ENCODE measurements around the gene SCUBE1.

The SCUBE1 gene

GRCh38 chr22:43325176-43325575 lies 18.0 kb downstream of the SCUBE1 start:
- DNase-seq = no peak

GRCh38 chr22:43320943-43321900 lies 21.9 kb downstream of the SCUBE1 start:
- DNase-seq = no peak

- DNase-seq = no peak
Observed at GRCh38 chr22:43319661-43320486, 23.3 kb downstream of the SCUBE1 start.

- DNase-seq = no peak
Observed at GRCh38 chr22:43317239-43317638, 25.9 kb downstream of the SCUBE1 start.

- no peak for DNase-seq
Observed at GRCh38 chr22:43315687-43316217, 27.4 kb downstream of the SCUBE1 start.

- no peak for DNase-seq
Observed at GRCh38 chr22:43314611-43315010, 28.6 kb downstream of the SCUBE1 start.

- no peak for DNase-seq
Observed at GRCh38 chr22:43313890-43314474, 29.2 kb downstream of the SCUBE1 start.

GRCh38 chr22:43313244-43313889 lies 29.8 kb downstream of the SCUBE1 start:
- no peak for DNase-seq

GRCh38 chr22:43312608-43313007 lies 30.6 kb downstream of the SCUBE1 start:
- DNase-seq = no peak

GRCh38 chr22:43310798-43311197 lies 32.4 kb downstream of the SCUBE1 start:
- DNase-seq = no peak

GRCh38 chr22:43310311-43310710 lies 32.9 kb downstream of the SCUBE1 start:
- DNase-seq = no peak

- no peak for DNase-seq
Observed at GRCh38 chr22:43308836-43309235, 34.3 kb downstream of the SCUBE1 start.

GRCh38 chr22:43308060-43308830 lies 34.9 kb downstream of the SCUBE1 start:
- no peak for DNase-seq

GRCh38 chr22:43305806-43306205 lies 37.4 kb downstream of the SCUBE1 start:
- no peak for DNase-seq

GRCh38 chr22:43304831-43305590 lies 38.2 kb downstream of the SCUBE1 start:
- DNase-seq = no peak

GRCh38 chr22:43303751-43304150 lies 39.4 kb downstream of the SCUBE1 start:
- no peak for DNase-seq

GRCh38 chr22:43303166-43303565 lies 40.0 kb downstream of the SCUBE1 start:
- DNase-seq = no peak

- DNase-seq = no peak
Observed at GRCh38 chr22:43302531-43303041, 40.6 kb downstream of the SCUBE1 start.

- DNase-seq = no peak
Observed at GRCh38 chr22:43301866-43302265, 41.3 kb downstream of the SCUBE1 start.

GRCh38 chr22:43300891-43301676 lies 42.1 kb downstream of the SCUBE1 start:
- DNase-seq = no peak

Measured in T1000 (cell line).